Aorta (tissue), 5 donors: ENCODE measurements around the gene MISP3. TPM values are rescaled to one million over a fixed set of nuclear protein-coding genes. Genes with fewer than 3 reads are reported as not detected.
"Not testable (repeated sequence)": the region's sequence is repeated elsewhere in the genome, so short reads cannot be mapped to it uniquely, and the experiment has no call there.

ENCODE experiments used
- ATAC-seq: fragments of 200-7000 bp; cut with Tn5 transposase; one replicate; pipeline ENCODE4 v1.9.1; 2022; ENCODE audit warnings: moderate library complexity; ENCODE audit not compliant: low FRiP score
- DNase-seq, 2 donors: peaks; one replicate each; pipeline ENCODE4 v3.0.0-alpha.2; 2020
- H3K27ac ChIP-seq, 2 donors: one replicate each; pipeline ENCODE4 v1.5.1; 2013; ENCODE audit warnings: low read length in 2 of 2, mild to moderate bottlenecking in 2 of 2, moderate library complexity in 2 of 2, control low read depth in 1 of 2, inconsistent platforms in 1 of 2, low read depth in 1 of 2
- H3K27me3 ChIP-seq, 2 donors: one replicate each; pipeline ENCODE4 v1.6.1; 2013; ENCODE audit warnings: control low read depth in 1 of 2, low read length in 1 of 2, mild to moderate bottlenecking in 1 of 2, moderate library complexity in 1 of 2; ENCODE audit not compliant: insufficient read depth in 2 of 2, control insufficient read depth in 1 of 2
- H3K36me3 ChIP-seq, 2 donors: one replicate each; pipeline ENCODE4 v1.6.1; 2013; ENCODE audit warnings: control low read depth in 1 of 2, low read length in 1 of 2, mild to moderate bottlenecking in 1 of 2; ENCODE audit not compliant: insufficient read depth in 2 of 2, control insufficient read depth in 1 of 2
- H3K4me1 ChIP-seq, 2 donors: one replicate each; pipeline ENCODE4 v1.6.1; 2013; ENCODE audit warnings: low read length in 2 of 2, control low read depth in 1 of 2, mild to moderate bottlenecking in 1 of 2, moderate library complexity in 1 of 2; ENCODE audit not compliant: insufficient read depth in 2 of 2, control insufficient read depth in 1 of 2
- H3K4me3 ChIP-seq, 2 donors: one replicate each; pipeline ENCODE4 v1.5.1; 2013; ENCODE audit warnings: low read length in 2 of 2, control low read depth in 1 of 2, mild to moderate bottlenecking in 1 of 2
- H3K9me3 ChIP-seq: one replicate; pipeline ENCODE4 v1.6.1; 2013; ENCODE audit warnings: mild to moderate bottlenecking, low read length; ENCODE audit not compliant: control insufficient read depth
- WGBS, 2 donors: extraction: QIAGEN DNeasy Blood & Tissue Kit; methylation state at CpG; one replicate each; pipeline ENCODE4 v1.1.7; 2013; 5-methylcytosine and 5-hydroxymethylcytosine counted together
- intact Hi-C, 2 donors: fragments of 100-400 bp; cut with DNase I; formaldehyde crosslinking; loops; one replicate each; pipeline versions ENCODE4 v1.14.2 to v1.15.0; 2022
- long read RNA-seq, 2 donors: library from polyadenylated mRNA; unstranded; transcript quantifications; one replicate each; pipeline ENCODE4 v2.0.0, GENCODE V29; 2020 to 2021
- polyA plus RNA-seq, 2 donors: library from polyadenylated mRNA; stranded (reverse); fragments of 200-250 nt; gene quantifications; one replicate each; pipeline ENCODE4 v1.2.3, GENCODE V29; 2013
- total RNA-seq, 2 donors: library from RNA; stranded (reverse); fragmentation: NEBNext Ultra II Directional; extraction: Animal tissue kit (Norgen Biotek cat#: 25700); gene quantifications; one replicate each; pipeline ENCODE4 v1.2.1, GENCODE V29; 2021
- donor health status: healthy with polysubstance abuse.
- donor health status: Bipolar disorder and iron deficiency.
- donor health status: DM: no; HTN: no; CAD: no.
- donor health status: DM: no; HTN: no; CAD: no.
- donor health status: DM: yes; HTN: yes; CAD: no.

Gene MISP3
- 1 to 10 TPM; 1.2 to 2.2 TPM for total RNA-seq
- polyA plus RNA-seq = 1 to 10 TPM; 4.7 to 6.6 TPM
- long read RNA-seq, donor 1, partial matches to known transcripts = 0 of 1 reads
- long read RNA-seq, donor 1, other reads (novel, unspliced or antisense) = 0 of 1 reads
- long read RNA-seq, donor 2, partial matches to known transcripts = 1 of 2 reads
- long read RNA-seq, donor 2, other reads (novel, unspliced or antisense) = 1 of 2 reads

- Histone ChIP-seq H3K36me3 (no peaks in the 10 kb centered on the region), H3K4me3 (peak within 1 kb of the TSS; percentile 52 to 67), H3K27ac (peak within 1 kb of the TSS in 1 of 2 donors; percentile 69), H3K4me1 (no peaks in the 10 kb centered on the region), H3K27me3 (no peaks in the 10 kb centered on the region), H3K9me3 (no peaks in the 10 kb centered on the region)
- WGBS, 2 donors = 0 to 1% methylated on average over 42 to 51 of the region's 51 CpGs
- ATAC-seq (peak; percentile 8), DNase-seq (no peak)
- intact Hi-C loops = loop anchor here (2.0 to 10.0 kb wide), 2 partner anchors 192 to 298 kb away; partner anchors contain the start of gene C19orf53 (in 1 of the 2)
Observed at GRCh38 chr19:14072535-14073260, at the start of gene MISP3. MISP3 (plus strand) TSS chr19:14072786; CDS start chr19:14073310, 524 bp downstream.

GRCh38 chr19:14023404-14024235 is 49.0 kb upstream of the MISP3 start:
- H3K36me3 ChIP-seq = no peaks in the 10 kb centered on the region
- DNase-seq (peak; percentile 74 to 79), ATAC-seq (peak; percentile 69)
- H3K27ac ChIP-seq = no peak overlapping the region
- H3K4me1 ChIP-seq = no peaks in the 10 kb centered on the region
- H3K9me3 ChIP-seq = no peaks in the 10 kb centered on the region
- H3K27me3 ChIP-seq = no peaks in the 10 kb centered on the region
- WGBS, 2 donors = 37 to 46% methylated on average over 9 of the region's 9 CpGs
- intact Hi-C loops = no loop called here
- H3K4me3 ChIP-seq = no peak overlapping the region

- ATAC-seq, H3K27me3 ChIP-seq, H3K9me3 ChIP-seq, DNase-seq, intact Hi-C loops, H3K36me3 ChIP-seq, H3K4me3 ChIP-seq, H3K4me1 ChIP-seq, H3K27ac ChIP-seq: not testable (repeated sequence)
- 90 to 91% methylated on average over 5 of the region's 5 CpGs for WGBS, 2 donors
Observed at GRCh38 chr19:14026652-14027192, 45.9 kb upstream of the MISP3 start.

- Histone ChIP-seq H3K27ac (no peak within 1 kb of the TSS), H3K36me3 (no peaks in the 10 kb centered on the region), H3K4me1 (no peaks in the 10 kb centered on the region), H3K4me3 (no peak within 1 kb of the TSS), H3K27me3 (no peaks in the 10 kb centered on the region), H3K9me3 (no peaks in the 10 kb centered on the region)
- ATAC-seq = no peak
- WGBS, 2 donors = 79% methylated on average over 24 of the region's 24 CpGs
- intact Hi-C loops = no loop called here
- no peak for DNase-seq
Observed at GRCh38 chr19:14027856-14028450, 44.6 kb upstream of the MISP3 start, which contains the start of gene RLN3. RLN3 (plus strand) TSS chr19:14028148; CDS start chr19:14028205, 57 bp downstream.

GRCh38 chr19:14028901-14029300 is 43.7 kb upstream of the MISP3 start:
- no peaks in the 10 kb centered on the region for H3K36me3 ChIP-seq
- ATAC-seq (no peak), DNase-seq (no peak)
- H3K4me1 ChIP-seq = no peaks in the 10 kb centered on the region
- no peak overlapping the region for H3K4me3 ChIP-seq
- 76 to 80% methylated on average over 4 of the region's 4 CpGs for WGBS, 2 donors
- H3K9me3 ChIP-seq = no peaks in the 10 kb centered on the region
- no peaks in the 10 kb centered on the region for H3K27me3 ChIP-seq
- no peak overlapping the region for H3K27ac ChIP-seq
- intact Hi-C loops = no loop called here

- no peaks in the 10 kb centered on the region for H3K36me3 ChIP-seq
- intact Hi-C loops = no loop called here
- H3K27ac ChIP-seq = no peak overlapping the region
- H3K27me3 ChIP-seq = no peaks in the 10 kb centered on the region
- H3K4me3 ChIP-seq = peak overlapping the region in 1 of 2 donors; percentile 30
- no peak for ATAC-seq
- H3K9me3 ChIP-seq = no peaks in the 10 kb centered on the region
- DNase-seq = no peak
- H3K4me1 ChIP-seq = no peaks in the 10 kb centered on the region
- 20 to 24% methylated on average over 20 of the region's 20 CpGs for WGBS, 2 donors
Observed at GRCh38 chr19:14030997-14031718, 41.4 kb upstream of the MISP3 start.

GRCh38 chr19:14031719-14032480 is 40.7 kb upstream of the MISP3 start, which contains the start of gene IL27RA:
IL27RA (plus strand) TSS chr19:14031762; CDS start chr19:14031873, 111 bp downstream.
- no peak within 1 kb of the TSS for H3K27ac ChIP-seq
- H3K27me3 ChIP-seq = no peaks in the 10 kb centered on the region
- intact Hi-C loops = no loop called here
- no peaks in the 10 kb centered on the region for H3K9me3 ChIP-seq
- H3K36me3 ChIP-seq = no peaks in the 10 kb centered on the region
- H3K4me3 ChIP-seq = peak within 1 kb of the TSS in 1 of 2 donors; percentile 30
- H3K4me1 ChIP-seq = no peaks in the 10 kb centered on the region
- 0% methylated on average over 58 to 63 of the region's 63 CpGs for WGBS, 2 donors
- peak; percentile 81 for ATAC-seq
- peak; percentile 71 to 84 for DNase-seq
